Stimulated activated CD4-positive, alpha-beta T cell treated with anti-CD3 and anti-CD28 coated beads, Interleukin-15, amount 100 ng/mL, for 48 hours (primary cell): ENCODE data around the gene FOXS1.

Experiments used
- DNase-seq, 2 donors: peaks; one replicate each; pipeline ENCODE4 v3.0.0-alpha.2; 2020; ENCODE audit warnings: low read depth in 2 of 2

FOXS1 gene

DNA sequence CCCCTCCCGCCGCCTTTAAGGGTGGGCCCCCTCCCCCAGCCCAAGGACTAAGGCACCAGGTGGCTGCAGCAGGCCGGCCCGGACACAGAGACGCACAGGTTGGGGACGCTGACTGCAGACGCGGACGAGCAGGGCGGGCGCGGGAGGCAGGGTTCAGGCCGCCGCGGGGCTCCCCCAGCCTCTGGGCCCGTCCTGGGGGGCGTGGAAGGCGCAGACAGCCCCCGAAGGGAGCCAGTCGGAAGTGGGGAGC lies 15.7 kb upstream of the FOXS1 start:
- DNase-seq, result no peak

DNA sequence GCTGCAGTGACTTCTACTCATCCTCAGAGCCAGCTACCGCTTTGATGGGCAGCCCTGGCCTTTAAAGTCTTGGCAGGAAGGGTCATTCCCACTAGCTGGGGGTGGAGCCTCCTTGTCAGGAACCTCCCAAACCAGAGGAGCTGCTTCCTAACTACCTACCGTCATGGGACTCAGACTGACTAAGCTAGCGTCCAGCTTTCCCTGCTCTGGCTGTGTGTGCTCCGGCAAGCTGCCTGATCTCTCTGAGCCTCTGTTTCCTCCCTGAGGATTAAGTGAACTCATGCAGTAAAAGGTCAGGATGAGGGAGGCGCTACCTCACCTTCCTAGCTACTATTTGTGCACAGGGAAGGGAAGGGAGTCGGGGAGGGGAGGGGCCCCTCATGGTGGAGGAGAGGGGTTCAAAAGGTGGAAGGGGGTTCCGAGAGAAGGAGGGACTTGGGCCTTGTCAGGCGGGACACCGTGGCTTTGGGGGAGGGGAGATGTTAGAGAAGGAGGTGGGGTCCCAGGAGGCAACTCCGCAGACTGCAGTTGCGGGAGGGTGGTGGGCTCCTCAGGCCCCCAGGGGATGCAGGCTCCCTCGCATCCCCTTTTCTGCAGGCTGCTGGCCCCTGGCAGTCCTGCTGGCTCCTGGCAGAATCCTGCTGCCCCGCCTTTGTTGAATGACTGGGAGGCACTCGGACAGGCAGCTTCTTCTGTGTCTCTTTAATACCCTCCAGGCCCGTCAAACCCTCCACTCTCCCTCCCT lies 15.2 kb upstream of the FOXS1 start:
- DNase-seq, result no peak

DNA sequence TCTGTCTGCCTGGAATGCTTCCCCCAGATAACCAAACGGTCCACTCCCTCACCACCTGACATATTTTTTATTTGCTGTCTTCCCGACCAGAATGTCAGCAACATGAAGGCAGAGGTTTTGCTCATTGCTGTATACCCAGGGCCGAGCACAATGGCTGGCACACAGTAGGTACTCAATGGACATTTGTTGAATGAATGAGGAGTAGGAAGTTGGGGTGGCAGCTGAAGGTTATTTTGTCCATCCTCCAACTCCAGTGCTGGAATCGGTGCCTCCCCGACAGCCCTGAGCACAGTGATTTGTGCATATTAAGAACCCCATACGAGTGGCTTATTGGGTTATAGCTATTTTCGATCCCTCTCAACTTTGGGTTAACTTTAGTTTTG lies 14.6 kb upstream of the FOXS1 start:
- no peak for DNase-seq

DNA sequence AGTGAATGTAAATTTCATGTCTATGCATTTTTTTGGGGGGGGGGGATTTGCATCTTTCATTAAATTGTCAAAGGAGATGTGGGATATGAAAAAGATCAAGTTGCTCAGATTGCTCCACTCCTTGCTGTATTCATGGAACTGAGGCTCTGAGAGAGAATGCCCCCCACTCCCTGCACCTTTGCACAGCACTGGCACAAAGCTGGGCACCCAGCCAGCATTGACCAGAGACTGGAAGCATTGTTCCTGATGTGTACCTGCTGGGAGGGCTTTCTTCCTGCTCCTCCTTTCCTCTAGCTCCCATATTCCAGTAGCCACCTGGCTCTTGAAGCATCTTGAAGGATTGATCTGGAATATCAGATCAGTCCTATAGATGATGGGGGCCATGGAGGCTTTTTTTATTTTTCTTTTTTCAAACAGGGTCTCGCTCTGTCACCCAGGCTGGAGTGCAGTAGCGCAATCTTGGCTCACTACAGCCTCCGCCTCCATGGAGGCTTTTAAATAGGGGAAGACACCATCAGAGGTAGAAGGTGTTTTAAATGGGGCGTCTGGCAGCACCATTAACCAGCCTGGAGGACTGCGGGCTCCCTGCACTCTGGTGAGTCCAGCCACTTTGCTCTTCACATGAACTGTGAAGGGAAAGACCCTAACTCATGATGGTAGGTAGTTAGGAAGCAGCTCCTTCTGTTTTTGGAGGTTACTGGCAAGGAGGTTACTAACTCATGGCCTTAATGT lies 14.0 kb upstream of the FOXS1 start:
- DNase-seq, result no peak

DNA sequence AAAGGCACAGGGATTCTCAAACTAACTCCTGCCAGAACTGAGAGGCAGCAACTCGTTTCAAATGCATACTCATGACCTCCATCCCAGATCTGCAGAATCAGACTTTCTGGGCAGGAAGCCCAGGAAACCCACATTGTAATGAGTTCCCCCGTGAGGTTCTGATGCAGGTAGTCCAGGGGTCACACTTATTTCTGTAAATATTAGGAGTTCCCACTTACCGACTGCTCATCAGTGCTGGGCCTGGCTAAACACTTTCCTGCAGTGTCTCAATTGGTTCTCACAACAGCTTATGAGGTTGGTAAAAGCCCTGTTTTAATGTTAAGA lies 13.3 kb upstream of the FOXS1 start:
- DNase-seq, result no peak

DNA sequence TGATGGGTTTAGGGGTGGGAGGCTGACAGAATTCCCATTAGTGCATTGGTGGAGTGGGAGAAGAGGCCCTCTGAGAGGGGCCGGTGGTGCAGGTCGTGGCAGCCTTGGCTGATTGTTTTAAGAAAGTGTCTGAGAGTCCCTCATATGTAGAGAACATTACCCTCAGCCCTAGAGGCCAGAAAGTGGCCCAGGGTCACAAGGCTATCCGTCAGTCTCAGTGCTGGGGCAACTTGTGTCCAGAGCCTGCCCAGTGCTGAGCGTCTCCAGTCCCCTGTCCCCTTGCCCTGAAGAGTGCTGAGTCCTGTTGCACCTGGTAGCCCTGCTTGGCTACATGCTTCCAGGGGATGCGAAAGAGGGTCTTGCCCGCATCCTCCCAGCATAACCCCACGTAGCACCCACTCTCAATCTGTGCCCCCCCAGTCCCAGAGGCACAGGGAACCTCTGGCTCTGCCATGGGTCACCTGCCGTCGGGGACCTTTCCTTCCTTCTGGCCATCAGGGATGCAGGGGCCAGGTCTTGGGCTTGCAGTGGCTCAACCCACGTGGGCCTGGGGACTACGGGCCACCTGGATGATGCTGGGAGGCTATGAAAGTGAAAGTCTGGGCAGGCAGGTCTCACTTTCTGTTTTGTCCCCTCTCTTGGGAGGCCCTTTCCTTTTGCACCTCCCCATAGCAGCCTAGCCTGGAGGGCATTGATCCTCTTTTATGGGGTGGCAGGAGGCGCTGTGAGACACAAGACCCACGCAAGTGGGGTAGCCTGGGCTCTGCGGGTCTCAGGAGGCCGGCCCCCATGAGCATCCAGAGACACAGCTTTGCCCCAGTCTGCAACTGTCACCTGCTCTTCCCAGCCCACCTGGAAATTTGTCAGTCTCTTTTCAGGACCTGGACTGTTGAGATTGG lies 12.7 kb upstream of the FOXS1 start:
- DNase-seq, result no peak

DNA sequence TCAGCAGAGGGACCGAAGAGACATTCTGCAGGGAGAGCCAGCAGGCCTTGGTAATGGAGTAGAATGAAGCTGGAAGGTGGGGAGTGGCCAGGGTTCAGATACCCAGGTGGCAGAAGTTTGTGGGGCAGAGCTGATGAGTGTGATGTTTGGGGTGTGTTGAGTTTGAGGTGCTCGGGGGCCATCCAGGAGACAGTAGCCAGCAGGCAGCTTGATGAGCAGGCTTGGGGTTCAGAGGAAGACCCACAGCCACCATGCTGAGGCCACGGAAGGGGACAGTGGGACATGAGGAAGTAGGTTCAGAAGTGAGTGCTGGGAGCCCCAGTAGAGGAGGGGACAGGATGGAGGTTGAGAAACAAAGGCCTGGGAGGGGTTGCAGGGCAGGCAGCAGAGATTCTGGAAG lies 11.1 kb upstream of the FOXS1 start:
- no peak for DNase-seq

DNA sequence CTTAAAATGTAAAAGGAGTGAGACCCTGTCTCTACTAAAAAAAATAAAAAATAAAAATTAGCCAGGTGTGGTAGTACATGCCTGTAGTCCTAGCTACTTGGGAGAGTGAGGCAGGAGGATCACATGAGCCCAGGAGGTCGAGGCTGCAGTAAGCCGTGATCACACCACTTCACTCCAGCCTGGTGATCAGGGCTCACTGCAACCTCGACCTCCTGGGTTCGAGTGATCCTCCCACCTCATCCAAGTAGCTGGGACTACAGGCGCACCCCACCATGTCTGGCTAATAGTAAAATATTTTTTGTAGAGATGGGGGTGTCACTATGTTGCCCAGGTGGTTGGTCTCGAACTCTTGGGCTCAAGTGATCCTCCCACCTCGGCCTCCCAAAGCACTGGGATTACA lies 8.1 kb upstream of the FOXS1 start:
- DNase-seq, result no peak

DNA sequence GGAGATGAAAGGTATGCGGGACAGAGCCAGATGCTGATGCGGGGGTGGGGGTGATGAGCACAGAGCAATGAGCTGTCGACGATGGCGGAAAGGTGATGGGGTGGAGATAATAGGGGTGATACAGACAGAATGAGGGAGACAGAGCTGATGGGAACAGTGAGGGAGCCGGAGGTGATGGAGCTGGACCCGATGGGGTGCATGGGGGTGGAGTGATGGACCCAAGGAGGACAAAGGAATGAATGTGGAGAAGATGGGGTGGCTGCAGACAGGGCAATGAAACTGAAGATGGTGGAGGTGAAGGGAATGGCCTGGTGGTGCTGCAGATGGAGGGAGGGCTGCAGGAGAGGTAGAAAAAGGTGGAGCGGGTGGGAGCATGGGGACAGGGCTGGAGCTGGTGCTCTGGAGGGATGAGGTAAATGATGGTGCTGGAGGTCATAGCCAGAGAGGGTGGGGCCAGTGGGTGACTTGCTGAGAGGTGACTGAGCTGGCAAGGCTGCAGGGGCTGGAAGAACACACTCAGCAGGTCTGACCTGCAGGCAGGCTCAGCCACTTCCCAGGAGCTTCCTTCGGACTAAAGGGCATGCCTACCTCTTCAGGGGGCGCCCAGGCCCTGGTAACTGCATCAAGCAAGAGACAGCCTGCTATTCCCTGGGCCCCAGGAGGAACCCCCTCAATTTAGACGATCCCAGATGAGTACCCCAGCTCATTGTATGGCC lies 6.0 kb upstream of the FOXS1 start:
- no peak for DNase-seq

DNA sequence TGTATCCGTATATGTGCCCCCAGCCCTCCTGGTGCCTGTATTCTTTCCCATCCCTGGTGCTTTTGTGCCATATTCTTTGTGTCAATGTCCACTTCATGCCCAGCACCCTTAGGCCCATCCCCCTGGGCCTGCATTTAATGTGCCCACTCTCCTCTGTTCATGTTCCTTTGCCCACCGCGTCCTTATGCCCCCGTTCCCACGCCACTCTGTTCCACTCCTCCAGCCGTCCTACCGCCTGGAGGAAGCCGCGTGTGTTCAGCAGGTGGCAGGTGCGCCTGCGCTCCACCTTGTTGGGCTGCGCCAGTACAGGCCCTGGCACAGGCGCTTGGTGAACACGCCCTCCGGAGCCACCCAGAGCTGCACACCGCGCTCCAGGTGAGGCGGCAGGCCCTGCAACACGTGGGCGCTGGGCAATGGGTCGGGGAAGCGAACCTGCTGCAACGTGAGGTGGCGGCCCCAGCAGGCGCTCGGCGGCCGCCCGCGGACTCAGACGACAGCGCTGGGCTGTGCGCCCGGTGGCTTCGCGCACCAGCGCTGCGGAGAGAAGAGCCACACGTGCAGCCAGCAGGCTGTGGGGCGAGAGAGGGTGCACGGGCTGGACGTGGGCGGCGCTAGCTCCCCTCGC lies 4.0 kb upstream of the FOXS1 start:
- DNase-seq, result no peak

DNA sequence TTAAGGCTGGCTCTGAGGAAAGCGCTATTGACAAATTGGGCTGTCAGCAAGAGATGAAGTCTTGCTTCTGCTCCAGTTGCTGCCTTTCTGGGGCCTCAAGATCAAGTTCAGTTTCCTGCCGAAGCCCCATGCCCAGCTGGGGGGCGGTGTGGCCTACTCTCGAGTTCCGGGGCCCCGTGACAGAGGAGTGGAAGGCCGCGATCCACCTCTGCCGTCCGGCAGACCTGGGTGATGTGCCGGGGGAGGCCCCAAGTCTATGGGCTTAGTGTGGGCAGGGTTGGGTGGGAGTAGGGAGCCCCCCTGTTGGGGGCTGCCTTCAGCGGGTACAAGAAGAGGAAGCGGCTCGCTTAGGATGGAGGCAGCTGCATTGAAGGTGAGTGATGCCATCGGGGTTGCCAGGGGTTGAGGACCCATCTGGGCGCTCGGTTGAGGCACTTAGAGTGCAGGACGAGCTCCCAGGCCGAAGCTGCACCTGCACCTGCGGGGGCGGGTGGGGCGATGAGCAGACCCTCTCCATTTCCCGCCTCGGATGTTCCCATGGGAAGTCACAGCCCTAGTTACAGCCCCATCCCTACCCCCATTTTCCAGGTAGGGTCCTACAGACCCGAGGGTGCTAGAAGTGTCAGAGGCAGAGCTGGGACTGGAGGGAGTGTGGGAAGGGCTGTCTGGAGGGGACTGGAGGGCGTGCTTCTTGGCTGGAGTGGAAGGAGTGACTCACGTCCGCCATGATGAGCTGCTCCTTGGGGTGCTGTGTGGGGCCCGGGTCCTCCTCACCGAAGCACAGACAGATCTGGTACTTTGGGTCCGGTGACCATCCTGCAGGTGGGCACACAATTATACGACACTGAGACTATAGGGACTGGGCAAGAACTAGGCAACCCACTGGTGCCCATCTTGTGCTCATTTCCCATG lies 2.9 kb upstream of the FOXS1 start:
- no peak for DNase-seq

DNA sequence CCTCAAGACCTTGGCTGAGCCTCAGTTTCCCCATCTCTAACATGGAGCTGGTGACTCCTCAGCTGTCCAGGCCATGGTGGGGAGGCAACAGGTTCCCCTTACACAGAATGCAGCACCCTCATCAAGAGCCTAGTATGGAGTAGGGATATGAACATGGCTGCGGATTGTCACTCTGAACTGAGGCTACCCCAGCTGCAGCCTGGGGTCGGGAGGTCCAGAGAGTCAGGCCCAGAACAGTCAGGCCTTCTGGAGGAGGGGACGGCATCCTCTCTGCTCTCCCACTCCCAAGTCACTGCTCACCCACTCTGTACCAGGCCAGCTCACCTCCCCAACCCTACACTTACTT lies 1.4 kb upstream of the FOXS1 start:
- no peak for DNase-seq

DNA sequence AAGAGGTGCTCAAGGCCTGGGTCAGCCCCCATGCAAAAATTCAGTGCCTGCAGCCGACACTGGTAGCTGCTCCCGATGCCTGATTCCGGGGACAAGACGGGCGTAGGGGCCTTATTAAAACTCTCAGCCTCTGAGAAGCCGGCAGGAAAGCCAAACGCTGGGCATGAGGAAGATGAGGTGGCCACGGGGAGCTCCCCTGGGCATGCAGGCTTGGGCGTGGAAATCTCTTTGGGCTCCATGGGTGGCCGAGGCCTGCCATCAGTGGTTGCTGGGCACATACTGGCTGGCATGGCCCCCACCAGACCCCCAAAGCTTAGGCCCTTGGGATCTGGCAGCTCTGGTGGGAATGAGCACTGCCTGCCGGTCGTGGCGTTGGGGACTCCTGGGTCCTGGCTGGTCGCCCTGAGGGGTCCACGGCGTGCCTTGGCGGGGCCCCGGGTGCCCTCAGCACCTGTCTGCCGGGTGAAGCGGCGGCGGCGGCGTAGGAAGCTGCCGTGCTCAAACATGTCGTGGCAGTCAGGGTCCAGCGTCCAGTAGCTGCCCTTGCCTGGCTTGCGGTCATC lies 586 bp downstream of the FOXS1 start:
- DNase-seq, result no peak

DNA sequence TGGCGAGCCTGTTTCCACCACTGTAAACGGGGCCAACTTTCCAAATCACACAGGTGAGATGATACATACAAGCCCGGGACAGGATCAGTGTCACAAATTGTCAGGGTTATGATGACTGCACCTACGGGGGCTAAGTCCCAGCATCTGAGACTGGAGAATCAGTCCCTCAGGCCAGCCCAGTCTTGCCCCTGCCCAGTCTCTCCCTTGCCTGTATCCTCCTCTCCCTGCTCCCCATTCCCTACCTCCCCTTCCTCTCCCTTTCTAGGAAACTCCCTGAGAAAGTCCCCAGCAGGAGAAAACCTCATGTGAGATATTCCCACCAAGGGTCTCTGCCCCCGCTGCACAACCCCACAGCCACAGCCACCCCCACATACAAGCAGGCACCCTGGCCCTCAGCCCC lies 1.5 kb downstream of the FOXS1 start:
- no peak for DNase-seq

DNA sequence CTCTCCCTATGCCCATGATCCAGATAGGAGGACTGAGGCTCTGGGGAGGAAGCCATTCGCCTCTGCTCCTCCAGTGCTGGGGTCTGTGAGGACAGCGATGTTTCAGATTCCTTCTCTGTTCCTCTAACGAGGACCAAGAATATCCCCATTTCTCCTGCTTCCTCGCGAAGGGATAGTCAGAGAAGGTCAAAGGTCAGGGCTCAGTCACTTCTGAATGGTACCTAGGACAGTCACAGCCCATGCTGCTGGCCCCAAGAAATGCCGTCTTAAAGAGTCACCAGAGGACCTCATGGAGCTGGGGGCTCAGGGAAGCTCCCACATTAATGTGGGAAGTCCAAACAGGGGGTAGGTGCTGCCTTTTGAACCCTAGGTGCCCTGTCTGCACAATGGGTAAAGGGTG lies 2.1 kb downstream of the FOXS1 start:
- DNase-seq, result no peak

DNA sequence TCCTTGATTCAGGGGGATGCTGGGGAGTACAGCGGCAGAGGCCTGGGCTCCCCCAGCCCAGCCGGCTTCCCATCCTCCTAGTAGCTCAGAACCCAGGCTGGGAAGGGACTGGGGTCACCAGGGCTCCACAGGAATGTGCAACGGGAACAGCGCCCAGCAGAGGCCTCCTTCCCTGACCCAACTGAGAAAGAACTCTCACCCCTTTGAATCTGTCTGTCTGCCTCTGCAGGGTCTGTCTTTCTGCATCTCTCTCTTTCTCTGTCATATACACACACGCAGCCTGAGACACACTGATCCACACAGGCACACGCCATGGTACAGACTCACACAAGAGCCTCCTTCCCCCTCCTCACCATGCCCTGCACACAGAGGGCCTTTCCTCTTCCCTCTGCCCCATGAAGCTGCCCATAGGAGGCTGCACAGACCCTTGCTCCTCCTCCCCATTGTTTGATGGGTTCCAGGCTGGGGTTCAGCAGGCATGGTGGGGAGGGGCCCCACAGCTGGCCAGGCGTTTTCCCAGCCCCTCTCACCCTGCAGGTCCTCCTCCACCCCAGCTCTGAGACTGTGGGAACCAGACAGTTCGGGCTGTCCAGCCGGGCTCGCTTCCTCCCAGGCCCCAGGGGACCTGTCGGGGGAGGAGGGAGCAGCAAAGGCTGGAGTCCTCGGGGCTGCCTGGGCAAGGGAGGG lies 2.8 kb downstream of the FOXS1 start:
- DNase-seq, result no peak

DNA sequence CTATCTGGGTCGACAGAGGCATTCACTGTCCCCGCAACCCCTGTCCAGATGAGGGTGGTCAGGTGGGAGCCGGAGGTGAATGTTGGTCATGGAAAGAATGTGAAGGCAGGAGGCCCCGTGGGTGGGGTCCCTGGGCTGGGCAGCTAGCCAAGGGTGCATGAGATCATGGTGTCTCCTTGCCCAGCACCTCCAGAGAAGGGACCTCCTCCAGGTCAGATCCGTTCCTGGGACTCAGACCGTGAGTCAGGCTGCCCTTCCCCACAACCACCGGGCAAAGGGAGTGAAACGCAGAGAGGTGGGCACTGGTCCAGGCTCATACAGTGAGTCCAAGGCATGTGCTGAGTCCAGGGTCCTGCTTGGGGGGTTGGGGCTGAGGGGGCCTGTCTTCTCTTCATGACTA lies 3.5 kb downstream of the FOXS1 start:
- no peak for DNase-seq

DNA sequence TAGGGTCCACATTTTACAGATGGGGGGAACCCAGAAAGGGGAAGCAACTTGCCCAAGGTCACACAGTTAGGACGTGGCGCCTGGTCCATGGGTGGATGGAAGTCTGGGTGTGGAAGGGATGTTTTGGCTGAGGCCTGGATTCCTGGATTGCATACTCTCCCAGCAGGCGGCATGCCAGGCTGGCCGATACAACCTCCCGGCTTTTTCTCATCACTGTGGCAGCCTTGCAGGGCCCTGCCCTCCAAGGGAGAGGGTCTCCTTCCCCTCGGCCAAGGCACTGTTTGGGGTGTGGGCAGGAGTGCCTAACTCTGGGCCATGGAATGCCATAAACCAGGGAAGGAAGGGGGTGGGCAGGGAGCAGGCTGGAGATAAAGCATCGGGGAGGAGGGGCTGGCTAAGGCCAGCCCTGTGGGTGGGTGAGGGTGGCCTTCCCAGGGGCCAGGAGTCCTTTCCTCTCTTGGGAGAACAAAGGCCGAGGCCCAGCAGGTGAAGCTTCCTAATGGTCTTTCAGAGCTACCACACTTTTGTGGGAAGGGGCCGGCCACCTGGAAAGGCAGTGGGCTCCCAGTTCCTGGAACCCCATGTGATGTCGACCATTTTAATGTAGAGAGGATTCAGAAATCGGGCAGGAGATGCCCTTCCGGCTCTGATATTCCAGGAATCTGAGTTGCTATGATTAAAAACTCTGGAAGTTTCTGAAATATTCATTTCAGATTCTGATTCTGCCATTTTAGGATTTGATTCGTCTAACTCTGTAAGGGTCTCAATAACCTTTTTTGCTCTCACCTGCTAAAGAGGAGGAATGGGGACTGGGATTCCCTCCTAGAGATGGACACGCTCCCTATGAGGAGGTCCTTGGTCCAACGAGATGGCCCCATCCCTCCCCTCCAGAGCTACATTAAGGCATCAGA lies 4.2 kb downstream of the FOXS1 start:
- DNase-seq, result no peak
